ENCODE data around the gene TMPRSS7. TPM values are rescaled to one million over a fixed set of nuclear protein-coding genes. Genes with fewer than 3 reads are reported as not detected.

The TMPRSS7 gene
- total RNA-seq, 1 donor from 2014 or later: not detected

DNA sequence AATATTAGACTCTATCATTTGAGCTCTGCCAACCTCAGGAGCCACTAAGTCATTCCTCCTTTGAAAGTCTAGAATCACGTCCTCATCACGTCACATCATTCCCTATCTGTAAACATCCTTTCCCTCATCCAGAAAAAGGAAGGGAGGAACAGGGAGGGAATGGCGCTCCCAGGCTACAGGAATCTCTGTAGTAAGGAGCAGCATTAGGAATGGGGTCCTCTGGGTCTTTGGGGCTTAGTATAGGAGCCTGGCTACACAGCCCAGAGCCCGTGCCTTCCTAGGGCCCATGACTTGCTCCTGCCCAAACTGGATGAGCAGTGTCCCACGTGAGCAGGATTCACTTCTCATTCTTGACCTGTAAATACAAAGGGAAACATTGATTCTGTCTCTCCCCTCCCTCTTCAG lies 34.2 kb upstream of the TMPRSS7 start:
- Mint-ChIP-seq H3K4me1 (peaks cover 63% of the 10 kb centered on the region), H3K27ac (peak overlapping the region; percentile 99), H3K4me3 (peak overlapping the region; percentile 99), H3K27me3 (ENCODE audit: insufficient read depth, low read depth) (peaks cover 8% of the 10 kb centered on the region), H3K36me3 (peaks cover 42% of the 10 kb centered on the region), H3K9me3 (no peaks in the 10 kb centered on the region)
- no peak overlapping the region for H2AFZ ChIP-seq (replicated peaks)
- H3K9ac ChIP-seq: no peak overlapping the region
- H3K4me2 ChIP-seq: peak overlapping the region; percentile 99
- H3K4me1 ChIP-seq: peaks cover 51% of the 10 kb centered on the region
- peaks cover 38% of the 10 kb centered on the region for H3F3A ChIP-seq (ENCODE audit: low read depth)
- no peak for DNase-seq (ENCODE audit: low spot score)
- peak overlapping the region; percentile 66 for H3K4me3 ChIP-seq
- H3K27ac ChIP-seq: no peak overlapping the region
- H3K79me2 ChIP-seq (ENCODE audit: low read depth): peaks cover 29% of the 10 kb centered on the region
- peaks cover 20% of the 10 kb centered on the region for H3K27me3 ChIP-seq
- no peaks in the 10 kb centered on the region for H3K36me3 ChIP-seq
- no peaks in the 10 kb centered on the region for H3K9me3 ChIP-seq (ENCODE audit: low read depth)
- peaks cover 51% of the 10 kb centered on the region for H4K20me1 ChIP-seq (ENCODE audit: low read depth)
- TF ChIP-seq EZH2phosphoT487 (IDR thresholded peaks at IDR 0.05) (no peak), EZH2 (IDR thresholded peaks at IDR 0.05) (no peak)
- TF ChIP-seq, protein P1, sequence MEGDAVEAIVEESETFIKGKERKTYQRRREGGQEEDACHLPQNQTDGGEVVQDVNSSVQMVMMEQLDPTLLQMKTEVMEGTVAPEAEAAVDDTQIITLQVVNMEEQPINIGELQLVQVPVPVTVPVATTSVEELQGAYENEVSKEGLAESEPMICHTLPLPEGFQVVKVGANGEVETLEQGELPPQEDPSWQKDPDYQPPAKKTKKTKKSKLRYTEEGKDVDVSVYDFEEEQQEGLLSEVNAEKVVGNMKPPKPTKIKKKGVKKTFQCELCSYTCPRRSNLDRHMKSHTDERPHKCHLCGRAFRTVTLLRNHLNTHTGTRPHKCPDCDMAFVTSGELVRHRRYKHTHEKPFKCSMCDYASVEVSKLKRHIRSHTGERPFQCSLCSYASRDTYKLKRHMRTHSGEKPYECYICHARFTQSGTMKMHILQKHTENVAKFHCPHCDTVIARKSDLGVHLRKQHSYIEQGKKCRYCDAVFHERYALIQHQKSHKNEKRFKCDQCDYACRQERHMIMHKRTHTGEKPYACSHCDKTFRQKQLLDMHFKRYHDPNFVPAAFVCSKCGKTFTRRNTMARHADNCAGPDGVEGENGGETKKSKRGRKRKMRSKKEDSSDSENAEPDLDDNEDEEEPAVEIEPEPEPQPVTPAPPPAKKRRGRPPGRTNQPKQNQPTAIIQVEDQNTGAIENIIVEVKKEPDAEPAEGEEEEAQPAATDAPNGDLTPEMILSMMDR (IDR thresholded peaks at IDR 0.05): no peak

DNA sequence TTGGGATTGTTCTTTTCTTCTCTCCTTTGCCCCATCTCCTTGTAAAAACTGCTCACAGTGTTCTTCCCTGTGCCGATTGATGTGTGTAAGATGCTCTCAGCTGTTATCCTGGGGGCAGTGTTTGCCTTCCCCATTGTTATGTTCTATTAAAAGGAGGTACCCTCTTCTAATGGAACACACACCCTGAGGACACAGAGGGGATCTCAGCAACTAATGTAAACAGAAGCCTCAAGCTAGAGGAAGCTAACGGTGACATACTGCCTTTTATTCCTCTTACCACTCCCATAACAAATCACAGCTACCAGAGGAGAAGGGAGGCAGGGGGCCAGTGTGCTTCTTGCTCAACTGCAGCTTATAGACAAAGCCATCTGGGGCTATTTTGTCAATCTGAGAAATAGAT lies 33.6 kb upstream of the TMPRSS7 start:
- H3K27ac ChIP-seq: no peak overlapping the region
- H3K4me3 Mint-ChIP-seq: peak overlapping the region; percentile 99
- no peak overlapping the region for H2AFZ ChIP-seq (replicated peaks)
- H3K36me3 ChIP-seq: no peaks in the 10 kb centered on the region
- H3K9ac ChIP-seq: no peak overlapping the region
- H4K20me1 ChIP-seq (ENCODE audit: low read depth): peaks cover 52% of the 10 kb centered on the region
- peaks cover 8% of the 10 kb centered on the region for H3K27me3 Mint-ChIP-seq (ENCODE audit: insufficient read depth, low read depth)
- no peak for DNase-seq (ENCODE audit: low spot score)
- peak overlapping the region; percentile 66 for H3K4me3 ChIP-seq
- H3K27me3 ChIP-seq: peaks cover 20% of the 10 kb centered on the region
- no peaks in the 10 kb centered on the region for H3K9me3 Mint-ChIP-seq
- peaks cover 63% of the 10 kb centered on the region for H3K4me1 Mint-ChIP-seq
- H3F3A ChIP-seq (ENCODE audit: low read depth): peaks cover 38% of the 10 kb centered on the region
- H3K36me3 Mint-ChIP-seq: peaks cover 41% of the 10 kb centered on the region
- peaks cover 51% of the 10 kb centered on the region for H3K4me1 ChIP-seq
- no peak for TF ChIP-seq EZH2 (IDR thresholded peaks at IDR 0.05)
- TF ChIP-seq, protein P1 (IDR thresholded peaks at IDR 0.05): no peak
- no peak for TF ChIP-seq EZH2phosphoT487 (IDR thresholded peaks at IDR 0.05)
- H3K9me3 ChIP-seq (ENCODE audit: low read depth): no peaks in the 10 kb centered on the region
- H3K79me2 ChIP-seq (ENCODE audit: low read depth): peaks cover 29% of the 10 kb centered on the region
- H3K27ac Mint-ChIP-seq: peak overlapping the region; percentile 99
- H3K4me2 ChIP-seq: peak overlapping the region; percentile 99

DNA sequence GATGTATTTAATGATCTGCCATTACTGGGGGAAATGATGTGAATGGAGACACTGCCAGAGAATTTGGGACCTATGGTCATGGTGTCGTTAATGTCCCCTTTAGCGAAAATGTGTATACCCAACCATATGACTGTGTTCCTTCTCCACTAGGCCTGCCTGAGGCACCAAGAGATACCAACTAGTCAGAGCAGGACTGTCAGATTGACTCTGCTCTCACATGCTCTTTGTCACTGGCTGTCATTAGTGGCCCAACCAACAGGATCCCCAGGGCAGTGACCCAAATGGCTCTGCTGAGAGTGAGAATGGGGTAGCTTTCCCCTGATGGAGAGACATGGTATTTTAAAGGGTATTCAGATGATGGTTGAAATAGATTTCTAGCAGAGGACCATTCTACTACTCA lies 33.0 kb upstream of the TMPRSS7 start:
- TF ChIP-seq, protein P1 (IDR thresholded peaks at IDR 0.05): no peak
- TF ChIP-seq EZH2phosphoT487 (IDR thresholded peaks at IDR 0.05) (no peak), EZH2 (IDR thresholded peaks at IDR 0.05) (no peak)
- Histone ChIP-seq H3K9ac (no peak overlapping the region), H3K4me1 (peaks cover 51% of the 10 kb centered on the region), H3K4me3 (peak overlapping the region; percentile 66), H3F3A (ENCODE audit: low read depth) (peaks cover 38% of the 10 kb centered on the region), H4K20me1 (ENCODE audit: low read depth) (peaks cover 52% of the 10 kb centered on the region), H3K27me3 (peaks cover 20% of the 10 kb centered on the region), H3K36me3 (no peaks in the 10 kb centered on the region), H3K79me2 (ENCODE audit: low read depth) (peaks cover 29% of the 10 kb centered on the region), H3K4me2 (peak overlapping the region; percentile 99), H3K27ac (no peak overlapping the region), H2AFZ (replicated peaks) (no peak overlapping the region), H3K9me3 (ENCODE audit: low read depth) (no peaks in the 10 kb centered on the region)
- peaks cover 44% of the 10 kb centered on the region for H3K36me3 Mint-ChIP-seq
- no peak overlapping the region for H3K27ac Mint-ChIP-seq
- peaks cover 63% of the 10 kb centered on the region for H3K4me1 Mint-ChIP-seq
- no peak for DNase-seq (ENCODE audit: low spot score)
- H3K4me3 Mint-ChIP-seq: peak overlapping the region; percentile 99
- no peaks in the 10 kb centered on the region for H3K9me3 Mint-ChIP-seq
- H3K27me3 Mint-ChIP-seq (ENCODE audit: insufficient read depth, low read depth): peaks cover 8% of the 10 kb centered on the region
